DND-41 (cell line): ENCODE measurements around the gene PRKAB1.

Experiments used
- CTCF ChIP-seq: IDR thresholded peaks from 2 replicates; pipeline ENCODE4 v1.5.1; 2012; ENCODE audit warnings: borderline replicate concordance, low read length, moderate library complexity, mild to moderate bottlenecking; ENCODE audit not compliant: poor library complexity, severe bottlenecking; ENCODE audit errors: extremely low read depth
- EZH2 ChIP-seq: IDR thresholded peaks from 3 replicates; pipeline ENCODE4 v1.6.1; 2012; ENCODE audit warnings: borderline replicate concordance, low read depth, mild to moderate bottlenecking, moderate library complexity, low read length, inconsistent platforms; ENCODE audit not compliant: severe bottlenecking

DNA sequence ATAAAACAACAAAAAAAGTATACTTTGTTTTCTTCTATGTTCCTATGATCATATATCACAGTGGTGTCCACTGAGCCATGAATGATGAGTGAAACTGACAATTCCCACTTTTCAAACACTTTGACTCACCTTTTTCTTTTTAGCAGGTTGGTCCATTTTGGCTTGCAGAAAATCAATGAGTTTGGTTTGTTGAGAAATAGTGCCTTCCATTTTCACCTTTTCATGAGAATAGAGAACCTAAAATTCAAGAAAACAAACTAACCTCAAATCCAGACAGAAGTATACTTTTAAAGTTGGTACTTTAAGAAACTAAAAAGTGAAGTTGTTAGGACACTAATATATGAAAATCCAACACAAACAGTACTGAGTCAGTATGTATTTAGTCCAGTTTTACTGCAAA is 52.4 kb downstream of the PRKAB1 start:
- TF ChIP-seq CTCF (no peak), EZH2 (no peak)
